Esophagus muscularis mucosa (tissue), 4 donors: Measurements from ENCODE around the gene SEPTIN8. TPM values are rescaled to one million over a fixed set of nuclear protein-coding genes. Genes with fewer than 3 reads are reported as not detected.

Source experiments
- DNase-seq: peaks from one replicate; pipeline ENCODE4 v3.0.0-alpha.2; 2017; ENCODE audit errors: extremely low spot score
- H3K27ac ChIP-seq, 4 donors: fragments of 200-600 bp; sonication (generic); replicated peaks in 1 of 4; 1 replicate in 3 of 4; 2 replicates in 1 of 4; pipeline ENCODE4 v1.5.1; 2016 to 2019; ENCODE audit warnings: mild to moderate bottlenecking in 1 of 4
- H3K27me3 ChIP-seq, 4 donors: fragments of 200-600 bp; sonication (generic); one replicate each; pipeline versions ENCODE4 v1.5.1 to v1.6.0; 2016 to 2019
- H3K36me3 ChIP-seq, 4 donors: fragments of 200-600 bp; sonication (generic); one replicate each; pipeline ENCODE4 v1.5.1; 2016 to 2019
- H3K4me1 ChIP-seq, 4 donors: fragments of 200-600 bp; sonication (generic); one replicate each; pipeline ENCODE4 v1.5.1; 2016 to 2019
- H3K4me3 ChIP-seq, 4 donors: fragments of 200-600 bp; sonication (generic); 1 replicate in 2 of 4; 2 replicates in 2 of 4; pipeline ENCODE4 v1.5.1; 2016 to 2019; ENCODE audit warnings: mild to moderate bottlenecking in 4 of 4, moderate library complexity in 1 of 4
- H3K9me3 ChIP-seq, 4 donors: fragments of 200-600 bp; sonication (generic); 1 replicate in 3 of 4; 2 replicates in 1 of 4; pipeline ENCODE4 v1.5.1; 2016 to 2019
- CTCF ChIP-seq, 3 experiments: fragments of 200-600 bp in 2 of 3; fragments of 450-650 bp in 1 of 3; sonication (generic) in 2 of 3; IDR thresholded peaks; one replicate each; pipeline ENCODE4 v1.5.1; 2017 to 2019; ENCODE audit warnings: antibody characterized with exemption in 3 of 3, mild to moderate bottlenecking in 2 of 3, moderate library complexity in 1 of 3
- EP300 ChIP-seq: sonication (generic); formaldehyde crosslinking; IDR thresholded peaks from one replicate; pipeline ENCODE4 v1.6.1; 2017; ENCODE audit warnings: antibody characterized with exemption
- POLR2A ChIP-seq: fragments of 450-650 bp; IDR thresholded peaks from one replicate; pipeline ENCODE4 v1.6.1; 2017; ENCODE audit warnings: antibody characterized with exemption, moderate library complexity, mild to moderate bottlenecking, low read depth
- POLR2AphosphoS5 ChIP-seq, 2 donors: sonication (generic); formaldehyde crosslinking; IDR thresholded peaks; one replicate each; pipeline ENCODE4 v1.6.1; 2017; ENCODE audit warnings: antibody characterized with exemption in 2 of 2
- WGBS: methylation state at CpG from one replicate; pipeline ENCODE4 v1.1.5; 2018; 5-methylcytosine and 5-hydroxymethylcytosine counted together
- intact Hi-C: fragments of 100-400 bp; cut with DNase I; formaldehyde crosslinking; loops from one replicate; pipeline ENCODE4 v1.15.1; 2023
- total RNA-seq, 4 donors: library from RNA; depleted of rRNA; stranded (reverse); fragments of >200 nt; gene quantifications; one replicate each; pipeline versions ENCODE4 v1.1.0 to v1.2.1, GENCODE V29; 2016

Gene SEPTIN8
- total RNA-seq, 4 donors from 2014 or later = 26.7 to 42.8 (median 36.9) TPM

GRCh38 chr5:132761321-132762240, 15.5 kb downstream of the SEPTIN8 start:
- intact Hi-C loops = no loop called here
- Histone ChIP-seq H3K27ac (no peak overlapping the region), H3K4me1 (peaks cover 3 to 10% (median 8%) of the 10 kb centered on the region in 4 donors), H3K9me3 (no peaks in the 10 kb centered on the region), H3K27me3 (no peaks in the 10 kb centered on the region), H3K36me3 (peaks cover 63 to 89% (median 81%) of the 10 kb centered on the region in 4 donors), H3K4me3 (no peak overlapping the region)
- WGBS = 94% methylated on average over 21 of the region's 22 CpGs
- TF ChIP-seq POLR2AphosphoS5 (IDR thresholded peaks at IDR 0.05) (no peak), POLR2A (no peak), CTCF (IDR thresholded peaks at IDR 0.05) (no peak), EP300 (no peak)
- no peak for DNase-seq

- Histone ChIP-seq H3K27ac (no peak overlapping the region), H3K36me3 (peaks cover 63 to 91% (median 81%) of the 10 kb centered on the region in 4 donors)
- 96% methylated on average over 21 of the region's 21 CpGs for WGBS
Observed at GRCh38 chr5:132760601-132761317, 16.3 kb downstream of the SEPTIN8 start.

GRCh38 chr5:132760049-132760420, 17.0 kb downstream of the SEPTIN8 start:
- Histone ChIP-seq H3K36me3 (peaks cover 63 to 85% (median 77%) of the 10 kb centered on the region in 4 donors), H3K4me1 (no peaks in the 10 kb centered on the region), H3K9me3 (no peaks in the 10 kb centered on the region), H3K27ac (no peak overlapping the region), H3K27me3 (no peaks in the 10 kb centered on the region), H3K4me3 (no peak overlapping the region)
- 92% methylated on average over 12 of the region's 12 CpGs for WGBS
- intact Hi-C loops = no loop called here
- TF ChIP-seq POLR2A (no peak), POLR2AphosphoS5 (IDR thresholded peaks at IDR 0.05) (no peak)
- DNase-seq = no peak

More at GRCh38 chr5:132760601-132761317, 16.3 kb downstream of the SEPTIN8 start:
- no peak for TF ChIP-seq POLR2AphosphoS5 (IDR thresholded peaks at IDR 0.05)
- Histone ChIP-seq H3K9me3 (no peaks in the 10 kb centered on the region), H3K27me3 (no peaks in the 10 kb centered on the region), H3K4me1 (peaks cover 0 to 2% (median under 1%) of the 10 kb centered on the region in 4 donors), H3K4me3 (no peak overlapping the region)
- intact Hi-C loops = no loop called here
- no peak for DNase-seq

GRCh38 chr5:132759114-132760048, 17.7 kb downstream of the SEPTIN8 start:
- DNase-seq = no peak
- H3K4me3 ChIP-seq = no peak overlapping the region
- H3K9me3 ChIP-seq = no peaks in the 10 kb centered on the region
- H3K36me3 ChIP-seq = peaks cover 57 to 79% (median 70%) of the 10 kb centered on the region in 4 donors
- H3K27ac ChIP-seq = no peak overlapping the region
- intact Hi-C loops = loop anchor here (10.0 kb wide), 1 partner anchor 55 kb away; the partner anchor contains the start of gene SOWAHA
- no peak for TF ChIP-seq EP300
- TF ChIP-seq POLR2A = no peak
- no peak for TF ChIP-seq CTCF (IDR thresholded peaks at IDR 0.05)
- TF ChIP-seq POLR2AphosphoS5 (IDR thresholded peaks at IDR 0.05) = no peak
- WGBS = 92% methylated on average over 12 of the region's 13 CpGs
- H3K4me1 ChIP-seq = no peaks in the 10 kb centered on the region
- H3K27me3 ChIP-seq = no peaks in the 10 kb centered on the region

- intact Hi-C loops = loop anchor here (10.0 kb wide), 1 partner anchor 56 kb away; the partner anchor contains the start of gene SOWAHA
- Histone ChIP-seq H3K4me3 (no peak overlapping the region), H3K36me3 (peaks cover 48 to 69% (median 61%) of the 10 kb centered on the region in 4 donors), H3K27ac (no peak overlapping the region), H3K4me1 (no peaks in the 10 kb centered on the region), H3K9me3 (no peaks in the 10 kb centered on the region), H3K27me3 (no peaks in the 10 kb centered on the region)
- TF ChIP-seq CTCF (IDR thresholded peaks at IDR 0.05) (no peak), POLR2A (no peak), POLR2AphosphoS5 (IDR thresholded peaks at IDR 0.05) (no peak)
- 88% methylated on average over 13 of the region's 13 CpGs for WGBS
- no peak for DNase-seq
Observed at GRCh38 chr5:132758451-132758850, 18.6 kb downstream of the SEPTIN8 start.
